ENCODE results near the gene CSNK1G2. TPM values are rescaled to one million over a fixed set of nuclear protein-coding genes. Genes with fewer than 3 reads are reported as not detected.

Gene CSNK1G2
- total and polyA plus RNA-seq, 2 experiments from 2014 or later = 56.8 to 82.5 TPM

DNA sequence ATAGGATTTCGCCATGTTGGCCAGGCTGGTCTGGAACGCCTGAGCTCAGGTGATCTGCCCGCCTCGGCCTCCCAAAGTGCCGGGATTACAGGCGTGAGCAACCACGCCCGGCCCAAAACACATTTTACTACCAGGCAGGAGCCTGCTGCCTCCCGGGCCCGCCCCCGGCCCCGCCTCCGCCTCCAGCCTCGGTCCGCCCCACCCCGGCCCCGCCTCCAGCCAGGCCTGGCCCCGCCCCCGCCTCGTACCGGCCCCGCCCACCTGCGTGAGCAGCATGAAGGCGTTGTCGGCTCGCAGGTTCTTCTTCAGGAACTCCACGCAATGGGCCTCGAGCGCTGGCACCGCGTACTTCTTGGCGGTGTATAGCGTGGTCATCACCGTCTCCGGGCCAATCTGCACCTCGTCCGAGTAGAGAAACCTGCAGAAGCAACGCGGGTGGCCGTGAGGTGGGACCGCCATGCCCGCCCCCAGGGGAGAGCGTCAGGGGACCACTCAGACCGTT is 51.8 kb downstream of the CSNK1G2 start:
- no peaks in the 10 kb centered on the region for H3K36me3 ChIP-seq (replicated peaks; ENCODE audit: insufficient read depth, low read depth)
- H3K79me2 ChIP-seq = no peaks in the 10 kb centered on the region
- H3K9me3 ChIP-seq (ENCODE audit: low read depth) = peaks cover 4% of the 10 kb centered on the region
- WGBS (ENCODE audit: low lambda C conversion rate, missing lambda C conversion rate) = 92% methylated on average over 32 of the region's 44 CpGs
- peak; percentile 6 for DNase-seq (ENCODE audit: low spot score)
- no peaks in the 10 kb centered on the region for H4K20me1 ChIP-seq (ENCODE audit: insufficient read depth, poor library complexity, severe bottlenecking)
- TF ChIP-seq EZH2 (IDR thresholded peaks at IDR 0.05; ENCODE audit: borderline replicate concordance) = no peak
- TF ChIP-seq EZH2phosphoT487 (IDR thresholded peaks at IDR 0.05; ENCODE audit: low read depth, severe bottlenecking, unreplicated experiment) = no peak
- TF ChIP-seq, protein P1, sequence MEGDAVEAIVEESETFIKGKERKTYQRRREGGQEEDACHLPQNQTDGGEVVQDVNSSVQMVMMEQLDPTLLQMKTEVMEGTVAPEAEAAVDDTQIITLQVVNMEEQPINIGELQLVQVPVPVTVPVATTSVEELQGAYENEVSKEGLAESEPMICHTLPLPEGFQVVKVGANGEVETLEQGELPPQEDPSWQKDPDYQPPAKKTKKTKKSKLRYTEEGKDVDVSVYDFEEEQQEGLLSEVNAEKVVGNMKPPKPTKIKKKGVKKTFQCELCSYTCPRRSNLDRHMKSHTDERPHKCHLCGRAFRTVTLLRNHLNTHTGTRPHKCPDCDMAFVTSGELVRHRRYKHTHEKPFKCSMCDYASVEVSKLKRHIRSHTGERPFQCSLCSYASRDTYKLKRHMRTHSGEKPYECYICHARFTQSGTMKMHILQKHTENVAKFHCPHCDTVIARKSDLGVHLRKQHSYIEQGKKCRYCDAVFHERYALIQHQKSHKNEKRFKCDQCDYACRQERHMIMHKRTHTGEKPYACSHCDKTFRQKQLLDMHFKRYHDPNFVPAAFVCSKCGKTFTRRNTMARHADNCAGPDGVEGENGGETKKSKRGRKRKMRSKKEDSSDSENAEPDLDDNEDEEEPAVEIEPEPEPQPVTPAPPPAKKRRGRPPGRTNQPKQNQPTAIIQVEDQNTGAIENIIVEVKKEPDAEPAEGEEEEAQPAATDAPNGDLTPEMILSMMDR (IDR thresholded peaks at IDR 0.05; ENCODE audit: poor library complexity) = no peak
- no peak overlapping the region for H2AFZ ChIP-seq
- H3K27me3 ChIP-seq = no peaks in the 10 kb centered on the region
- no peaks in the 10 kb centered on the region for H3K4me1 ChIP-seq (ENCODE audit: insufficient read depth)
- H3K27ac ChIP-seq = no peak overlapping the region
- H3K4me3 ChIP-seq = no peak overlapping the region
- no peaks in the 10 kb centered on the region for H3K9me2 ChIP-seq (replicated peaks; ENCODE audit: insufficient read depth)
- no peak overlapping the region for H3K4me2 ChIP-seq

GRCh38 chr19:1997353-1998233 is 56.6 kb downstream of the CSNK1G2 start:
- no peaks in the 10 kb centered on the region for H3K4me1 ChIP-seq (ENCODE audit: insufficient read depth)
- H3K27me3 ChIP-seq = no peaks in the 10 kb centered on the region
- TF ChIP-seq EZH2 (IDR thresholded peaks at IDR 0.05; ENCODE audit: borderline replicate concordance) (no peak), EZH2phosphoT487 (IDR thresholded peaks at IDR 0.05; ENCODE audit: low read depth, severe bottlenecking, unreplicated experiment) (no peak)
- TF ChIP-seq, protein P1 (IDR thresholded peaks at IDR 0.05; ENCODE audit: poor library complexity) = no peak
- peaks cover 4% of the 10 kb centered on the region for H3K9me3 ChIP-seq (ENCODE audit: low read depth)
- H3K36me3 ChIP-seq (replicated peaks; ENCODE audit: insufficient read depth, low read depth) = no peaks in the 10 kb centered on the region
- H2AFZ ChIP-seq = no peak overlapping the region
- WGBS (ENCODE audit: low lambda C conversion rate, missing lambda C conversion rate) = 96% methylated on average over 28 of the region's 31 CpGs
- H3K9me2 ChIP-seq (replicated peaks; ENCODE audit: insufficient read depth) = no peaks in the 10 kb centered on the region
- no peak overlapping the region for H3K27ac ChIP-seq
- no peaks in the 10 kb centered on the region for H4K20me1 ChIP-seq (ENCODE audit: insufficient read depth, poor library complexity, severe bottlenecking)
- DNase-seq (ENCODE audit: low spot score) = no peak
- no peaks in the 10 kb centered on the region for H3K79me2 ChIP-seq
- H3K4me3 ChIP-seq = no peak overlapping the region
- no peak overlapping the region for H3K4me2 ChIP-seq

DNA sequence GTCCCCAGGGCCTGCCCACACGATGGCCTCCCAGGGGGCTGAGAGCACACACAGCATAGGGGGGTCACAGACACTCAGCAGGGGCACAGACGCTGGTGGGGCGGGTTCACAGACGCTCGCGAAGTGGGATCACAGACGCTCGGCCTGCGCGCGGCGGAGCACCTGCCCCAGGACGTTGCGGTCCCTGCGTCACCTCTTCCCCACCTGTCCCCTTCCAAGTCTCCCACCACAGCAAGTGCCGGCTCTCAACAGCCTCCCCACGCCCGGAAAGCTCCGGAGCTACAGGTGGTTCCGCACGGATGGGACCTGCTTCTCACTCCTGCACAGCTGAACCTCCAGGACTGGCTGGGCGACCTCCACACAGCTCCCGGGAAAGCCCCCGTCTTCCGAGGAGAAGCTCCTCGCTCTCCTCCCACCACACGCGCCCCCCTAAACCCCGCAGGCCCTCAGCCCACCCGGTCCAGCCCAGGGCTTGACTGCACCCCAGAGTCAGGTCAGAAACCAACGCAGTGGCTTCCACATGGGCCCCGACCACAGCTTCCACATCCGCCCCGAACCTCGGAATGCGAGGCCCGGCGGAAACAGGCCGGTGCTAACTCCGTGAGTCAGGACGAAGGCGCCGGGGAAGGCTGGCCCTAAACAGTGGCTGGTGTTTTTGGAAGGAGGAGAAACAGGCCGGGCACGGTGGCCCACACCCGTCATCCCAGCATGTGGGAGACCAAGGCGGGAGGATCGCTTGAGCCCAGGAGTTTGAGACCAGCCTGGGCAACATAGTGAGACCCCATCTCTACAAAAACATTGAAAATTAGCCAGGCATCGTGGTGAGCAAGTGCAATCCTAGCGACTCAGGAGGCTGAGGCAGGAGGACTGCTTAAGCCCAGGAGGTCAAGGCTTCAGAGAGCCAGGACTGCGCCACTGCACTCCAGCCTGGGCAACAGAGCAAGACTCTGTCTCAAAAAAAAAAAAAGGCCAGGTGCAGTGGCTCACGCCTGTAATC is 58.0 kb downstream of the CSNK1G2 start:
- 98% methylated on average over 42 of the region's 52 CpGs for WGBS (ENCODE audit: low lambda C conversion rate, missing lambda C conversion rate)
- no peaks in the 10 kb centered on the region for H4K20me1 ChIP-seq (ENCODE audit: insufficient read depth, poor library complexity, severe bottlenecking)
- no peaks in the 10 kb centered on the region for H3K27me3 ChIP-seq
- H3K27ac ChIP-seq = no peak overlapping the region
- no peaks in the 10 kb centered on the region for H3K9me2 ChIP-seq (replicated peaks; ENCODE audit: insufficient read depth)
- TF ChIP-seq EZH2phosphoT487 (IDR thresholded peaks at IDR 0.05; ENCODE audit: low read depth, severe bottlenecking, unreplicated experiment) = no peak
- no peak for TF ChIP-seq EZH2 (IDR thresholded peaks at IDR 0.05; ENCODE audit: borderline replicate concordance)
- TF ChIP-seq, protein P1 (IDR thresholded peaks at IDR 0.05; ENCODE audit: poor library complexity) = no peak
- no peaks in the 10 kb centered on the region for H3K36me3 ChIP-seq (replicated peaks; ENCODE audit: insufficient read depth, low read depth)
- no peak overlapping the region for H3K4me3 ChIP-seq
- peaks cover 4% of the 10 kb centered on the region for H3K79me2 ChIP-seq
- H3K4me1 ChIP-seq (ENCODE audit: insufficient read depth) = no peaks in the 10 kb centered on the region
- H2AFZ ChIP-seq = no peak overlapping the region
- H3K9me3 ChIP-seq (ENCODE audit: low read depth) = peaks cover 4% of the 10 kb centered on the region
- H3K4me2 ChIP-seq = no peak overlapping the region
- DNase-seq (ENCODE audit: low spot score) = no peak

Data from hepatocyte (in vitro differentiated cells).